ENCODE data around the gene PRRG1.
"Not testable (repeated sequence)": the region's sequence is repeated elsewhere in the genome, so short reads cannot be mapped to it uniquely, and the experiment has no call there.

The PRRG1 gene

GRCh38 chrX:37349221-37350033 is at the start of gene PRRG1:
Gene PRRG1, plus strand, starts transcription at chrX:37349364. Its CDS starts 56,886 bp downstream, at chrX:37406250.
- DNase-seq, result no peak

DNA sequence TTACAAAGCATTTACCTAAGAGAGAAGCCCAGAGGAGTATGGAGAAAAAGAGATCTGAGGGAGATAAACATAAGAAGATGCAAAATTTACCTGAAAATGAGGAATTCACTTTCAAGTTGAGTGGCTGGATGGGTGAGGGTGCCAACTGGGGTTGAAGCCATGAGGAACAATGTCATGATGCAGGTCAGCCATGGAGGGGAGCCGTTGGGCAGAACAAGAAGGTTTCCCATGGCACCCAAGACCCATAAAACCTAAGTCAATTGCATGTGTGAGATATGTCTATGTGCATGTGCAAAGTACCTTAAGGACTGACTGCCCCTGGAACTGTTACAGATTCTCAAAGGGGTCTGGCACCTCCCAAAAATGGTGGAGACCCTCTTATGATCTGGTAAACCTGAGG is 46.6 kb upstream of the PRRG1 start:
- no peak for DNase-seq

- not testable (repeated sequence) for DNase-seq
Measured at GRCh38 chrX:37305238-37305637, 43.9 kb upstream of the PRRG1 start.

GRCh38 chrX:37314531-37314930 is 34.6 kb upstream of the PRRG1 start:
- no peak for DNase-seq

- DNase-seq, result no peak
Measured at GRCh38 chrX:37315511-37316248, 33.5 kb upstream of the PRRG1 start.

- DNase-seq, result no peak
Measured at GRCh38 chrX:37320541-37321203, 28.5 kb upstream of the PRRG1 start.

- DNase-seq, result no peak
Measured at GRCh38 chrX:37330642-37331041, 18.5 kb upstream of the PRRG1 start.

GRCh38 chrX:37331546-37331945 is 17.6 kb upstream of the PRRG1 start:
- DNase-seq, result no peak

DNA sequence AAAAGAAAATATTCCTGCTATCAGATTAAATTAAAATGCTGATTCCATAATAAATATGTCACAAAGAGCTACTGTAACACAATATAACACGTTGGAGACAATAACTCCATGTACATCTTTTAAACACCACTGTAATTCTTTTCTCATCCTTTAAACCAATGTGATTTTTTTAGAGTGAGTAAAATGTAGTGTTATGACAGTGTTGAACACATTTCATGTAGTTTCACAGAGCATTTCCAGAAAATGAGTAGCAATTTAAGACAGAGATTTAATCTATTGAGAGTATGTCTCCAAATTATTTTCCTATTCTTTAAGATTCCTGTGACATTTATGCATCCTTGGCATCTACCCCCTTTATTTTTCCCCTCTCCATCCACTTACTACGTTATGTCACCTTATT is 17.1 kb upstream of the PRRG1 start:
- DNase-seq, result no peak

DNA sequence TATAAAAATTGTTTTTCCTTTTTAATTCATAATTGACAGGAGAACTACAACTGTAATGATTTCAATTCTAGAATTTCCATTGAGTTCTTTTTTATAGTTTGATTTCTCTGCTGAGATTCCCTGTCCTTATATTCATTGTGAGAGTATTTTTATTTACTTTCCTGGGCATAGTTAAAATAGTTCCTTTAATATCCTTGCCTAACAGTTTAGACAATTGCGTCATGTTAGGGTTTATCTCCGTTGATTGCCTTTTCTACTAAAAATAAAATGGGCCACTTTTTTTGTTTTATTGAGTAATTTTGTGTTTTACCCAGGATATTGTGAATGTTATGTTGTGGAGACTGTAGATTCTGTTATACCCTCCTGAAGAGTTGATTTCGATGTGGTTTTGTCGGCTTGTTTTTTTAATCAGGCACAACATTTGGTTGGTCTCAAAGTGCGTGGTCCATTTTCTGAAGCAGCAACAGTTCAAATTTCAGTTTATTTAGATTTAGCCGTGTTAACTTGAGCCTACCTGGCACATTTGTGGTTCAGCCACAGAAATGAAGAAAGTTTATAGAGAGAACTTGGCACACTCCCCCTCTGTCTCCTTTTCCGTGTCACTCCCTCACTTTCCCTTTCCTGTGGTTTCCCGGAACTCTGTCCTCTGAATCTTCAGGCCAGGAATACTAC is 16.0 kb upstream of the PRRG1 start:
- DNase-seq, result no peak

DNA sequence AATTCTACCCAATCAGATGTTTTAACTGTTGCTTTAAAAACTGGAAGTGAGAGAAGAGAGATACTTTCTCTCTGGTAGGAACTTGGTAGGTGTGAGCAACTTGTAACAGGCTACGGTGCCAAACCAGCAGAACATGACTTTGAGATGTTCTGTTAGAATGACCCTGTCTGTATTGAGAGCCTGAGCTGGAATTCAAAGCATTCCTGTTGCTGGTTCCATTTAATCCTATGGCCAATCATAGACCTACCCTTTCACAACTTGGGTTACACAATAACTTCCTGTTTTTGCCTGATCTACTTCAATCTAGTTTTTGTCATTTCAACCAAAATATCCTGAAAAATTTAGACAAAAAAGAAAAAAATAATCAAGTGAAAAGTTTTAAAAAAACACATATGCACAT is 1.7 kb upstream of the PRRG1 start:
- no peak for DNase-seq

- DNase-seq, result no peak
Measured at GRCh38 chrX:37348231-37348970, 763 bp upstream of the PRRG1 start.

DNA sequence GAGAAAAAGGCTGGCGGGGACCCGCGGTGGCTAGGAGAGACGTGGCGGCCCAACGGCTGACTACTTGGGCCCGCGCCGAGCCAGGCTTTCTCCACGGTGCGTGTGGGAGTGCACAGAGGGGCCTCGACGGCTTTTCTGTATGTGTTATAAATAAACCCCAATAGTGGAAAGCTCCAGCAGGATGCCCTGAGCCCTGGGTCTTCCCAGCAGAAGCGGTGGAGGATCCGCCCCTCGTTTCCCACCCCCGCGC is 268 bp upstream of the PRRG1 start:
- DNase-seq, result no peak

GRCh38 chrX:37350034-37350365 is 836 bp downstream of the PRRG1 start:
- DNase-seq, result no peak

DNA sequence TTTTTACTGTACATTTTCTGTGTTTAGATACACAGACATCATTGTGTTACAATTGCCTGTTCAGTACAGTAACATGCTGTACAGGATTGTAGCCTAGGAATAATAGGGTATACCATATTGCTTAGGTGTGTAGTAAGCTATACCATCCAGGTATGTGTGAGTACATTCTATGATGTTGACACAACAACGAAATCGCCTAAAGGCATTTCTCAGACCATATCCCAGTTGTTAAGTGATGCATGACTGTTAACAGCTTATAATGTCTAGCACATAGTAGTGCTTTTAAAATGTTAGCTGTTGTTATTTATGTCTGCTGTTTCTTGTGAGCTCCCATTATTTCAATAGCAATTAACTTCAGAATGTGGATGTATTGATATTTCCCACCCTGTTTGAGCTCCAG is 4.5 kb downstream of the PRRG1 start:
- no peak for DNase-seq

- no peak for DNase-seq
Measured at GRCh38 chrX:37357436-37357835, 8.3 kb downstream of the PRRG1 start.

DNA sequence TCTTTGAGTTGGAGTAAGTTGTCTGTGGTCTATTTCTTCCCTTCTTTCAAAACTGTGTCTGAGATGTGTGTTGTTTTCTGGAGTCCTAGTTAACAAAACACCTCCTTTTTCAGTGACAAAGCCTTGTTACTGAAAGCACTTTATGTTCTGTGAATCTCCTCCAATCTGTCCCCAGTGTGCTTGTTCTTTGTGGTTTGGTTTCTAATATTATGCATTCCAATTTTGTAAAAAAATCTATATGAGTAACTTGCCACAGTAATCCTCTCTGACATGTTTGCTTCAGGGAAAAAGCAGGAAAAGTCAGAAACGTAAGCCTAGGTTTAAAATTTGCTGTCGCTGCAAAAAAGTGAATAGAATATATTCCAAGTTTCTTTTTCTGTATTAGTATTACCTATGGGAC is 12.4 kb downstream of the PRRG1 start:
- no peak for DNase-seq

GRCh38 chrX:37364666-37365065 is 15.5 kb downstream of the PRRG1 start:
- DNase-seq, result no peak

DNA sequence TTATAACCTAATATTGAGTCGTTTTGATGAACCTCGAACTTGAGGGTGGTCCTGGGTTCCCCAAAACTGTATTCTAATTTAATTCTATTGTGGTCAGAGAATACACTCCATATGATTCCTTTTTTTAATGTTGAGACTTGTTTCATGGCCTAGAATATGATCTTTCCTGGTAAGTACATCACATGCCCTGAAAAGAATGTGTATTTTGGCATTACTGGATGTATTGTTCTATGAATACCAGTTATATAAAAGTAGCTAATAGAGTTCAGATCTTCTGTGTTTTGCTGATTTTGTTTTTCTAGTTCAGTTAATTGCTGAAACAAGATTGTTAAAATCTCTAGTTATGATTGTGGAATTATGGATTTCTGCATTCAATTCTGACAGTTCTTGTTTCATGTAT is 18.8 kb downstream of the PRRG1 start:
- DNase-seq, result no peak

DNA sequence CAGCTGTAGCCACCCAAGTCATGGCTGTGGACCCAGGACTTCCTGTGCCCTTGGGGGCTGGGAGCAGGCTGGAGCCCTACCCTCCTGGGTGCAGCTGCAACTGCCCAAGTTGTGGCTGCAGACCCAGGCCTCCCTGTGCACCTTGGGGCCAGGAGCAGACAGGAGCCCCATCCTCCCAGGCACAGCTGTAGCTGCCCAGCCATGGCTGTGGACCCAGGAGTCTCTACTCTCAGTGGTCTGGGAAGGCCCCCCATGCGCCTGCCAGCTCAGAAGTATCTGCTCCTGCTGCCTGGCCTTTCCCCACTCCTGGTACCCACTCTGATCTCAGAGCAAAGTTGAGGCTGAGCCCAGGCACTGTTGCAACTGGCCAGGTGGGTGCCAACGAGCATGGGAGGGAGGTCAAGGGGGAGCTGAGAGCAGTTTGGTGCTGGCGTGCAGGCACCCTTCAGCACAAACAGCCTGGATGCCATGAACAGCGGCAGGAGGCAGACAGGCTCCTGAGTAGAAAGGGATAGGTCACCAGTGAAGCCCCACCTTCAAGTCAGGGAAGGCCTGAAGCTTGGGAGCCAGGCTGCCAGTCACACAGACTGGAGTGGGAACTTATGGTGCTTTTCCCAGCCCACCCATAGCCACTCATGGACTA is 21.5 kb downstream of the PRRG1 start:
- DNase-seq, result no peak

GRCh38 chrX:37371578-37371991 is 22.4 kb downstream of the PRRG1 start:
- no peak for DNase-seq

DNA sequence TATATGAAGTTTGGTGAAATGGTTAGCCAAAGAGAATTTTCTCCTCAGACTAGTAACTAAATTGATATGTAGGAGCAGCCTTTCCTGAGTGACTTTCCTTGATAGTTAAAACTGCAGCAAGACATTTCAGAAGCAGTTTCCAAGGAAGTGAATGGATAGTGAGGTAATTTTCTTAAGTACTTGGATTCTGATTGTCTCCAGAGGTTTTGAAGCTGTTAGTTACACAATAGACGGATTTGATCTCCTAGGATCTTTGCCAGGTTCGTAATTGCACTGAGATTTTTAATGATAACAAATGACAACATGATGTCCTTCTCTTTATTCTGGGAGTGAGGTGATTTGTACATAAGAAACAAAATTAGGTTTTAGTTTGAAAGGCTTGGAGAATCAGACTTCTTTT is 29.2 kb downstream of the PRRG1 start:
- DNase-seq, result no peak

- DNase-seq, result no peak
Measured at GRCh38 chrX:37378830-37379229, 29.7 kb downstream of the PRRG1 start.

Measured in activated CD8-positive, alpha-beta memory T cell treated with anti-CD3 and anti-CD28 coated beads for 24 hours (primary cell).